Hematopoietic multipotent progenitor cell treated with erythropoietin and hydrocortisone succinate and interleukin-3 and kit ligand, for 6 days (in vitro differentiated cells): ENCODE results near the gene ECI1.

Experiments used
- DNase-seq: peaks from one replicate; pipeline ENCODE4 v3.0.0-alpha.2; 2015

Gene ECI1

DNA sequence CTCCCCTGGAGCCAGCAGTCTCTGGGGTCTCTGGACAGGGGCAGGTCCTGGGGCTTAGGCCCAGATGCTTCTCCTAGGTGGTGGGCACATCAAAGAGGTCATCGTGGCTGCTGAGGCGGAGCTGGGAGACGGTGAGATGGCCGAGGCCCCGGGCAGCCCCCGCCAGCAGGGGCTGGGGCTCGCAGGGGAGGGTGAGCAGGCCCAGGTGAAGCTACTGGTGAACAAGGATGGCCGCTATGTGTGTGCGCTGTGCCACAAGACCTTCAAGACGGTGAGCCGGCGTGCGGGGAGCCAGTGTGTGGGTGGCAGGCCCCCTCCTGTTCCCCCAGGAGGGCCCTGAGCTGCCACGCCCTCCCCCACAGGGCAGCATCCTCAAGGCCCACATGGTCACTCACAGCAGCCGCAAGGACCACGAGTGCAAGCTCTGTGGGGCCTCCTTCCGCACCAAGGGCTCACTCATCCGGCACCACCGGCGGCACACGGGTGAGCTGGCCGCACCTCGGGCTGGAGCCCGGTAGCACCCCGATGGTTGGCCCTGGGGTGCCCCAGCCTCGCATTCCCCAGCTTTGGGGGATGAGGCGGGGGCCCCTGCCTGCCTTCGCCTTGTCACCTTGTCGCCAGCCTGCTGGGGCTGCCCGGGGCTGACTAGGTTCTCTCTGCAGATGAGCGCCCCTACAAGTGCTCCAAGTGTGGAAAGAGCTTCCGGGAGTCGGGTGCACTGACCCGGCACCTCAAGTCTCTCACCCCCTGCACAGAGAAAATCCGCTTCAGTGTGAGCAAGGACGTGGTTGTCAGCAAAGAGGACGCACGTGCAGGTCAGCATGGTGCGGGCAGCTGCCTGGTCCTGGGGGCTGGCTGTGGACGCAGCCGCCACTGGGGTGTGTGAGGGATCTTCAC lies 19.0 kb downstream of the ECI1 start:
- DNase-seq: no peak

GRCh38 chr16:2231016-2231931 lies 20.1 kb downstream of the ECI1 start:
- no peak for DNase-seq

GRCh38 chr16:2230376-2230775 lies 21.0 kb downstream of the ECI1 start:
- DNase-seq: no peak

DNA sequence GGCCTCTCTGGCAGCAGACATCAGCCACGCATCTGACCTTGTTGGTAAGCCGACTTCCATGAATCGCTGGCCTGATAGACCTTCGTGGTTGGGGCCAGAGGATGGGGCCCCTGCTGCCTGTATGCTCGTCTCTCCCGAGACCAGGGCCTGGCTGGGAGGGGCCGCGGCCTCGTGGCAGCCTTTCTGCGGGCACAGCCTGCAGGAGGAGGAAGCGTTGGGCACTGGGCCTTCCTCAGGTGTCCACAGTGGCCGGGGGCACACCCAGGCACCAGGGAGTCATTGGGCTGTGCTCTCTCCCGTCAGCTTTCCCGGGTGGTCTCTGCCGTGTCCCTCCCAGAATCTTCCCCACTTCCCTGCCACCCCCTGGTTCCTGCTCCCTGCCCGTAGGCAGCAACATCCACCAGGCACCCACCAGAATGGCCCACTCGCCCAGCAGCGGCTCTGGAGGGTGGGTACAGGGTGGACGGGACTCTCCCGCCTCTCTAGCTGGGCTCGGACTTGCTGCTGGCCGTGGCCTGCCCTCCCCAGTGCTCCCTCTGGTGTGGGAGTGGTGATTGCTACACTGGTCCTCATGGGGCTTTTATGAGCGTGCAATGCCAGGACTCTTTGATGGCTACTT lies 21.6 kb downstream of the ECI1 start:
- no peak for DNase-seq

- DNase-seq: no peak
Observed at GRCh38 chr16:2229091-2229490, 22.3 kb downstream of the ECI1 start.

DNA sequence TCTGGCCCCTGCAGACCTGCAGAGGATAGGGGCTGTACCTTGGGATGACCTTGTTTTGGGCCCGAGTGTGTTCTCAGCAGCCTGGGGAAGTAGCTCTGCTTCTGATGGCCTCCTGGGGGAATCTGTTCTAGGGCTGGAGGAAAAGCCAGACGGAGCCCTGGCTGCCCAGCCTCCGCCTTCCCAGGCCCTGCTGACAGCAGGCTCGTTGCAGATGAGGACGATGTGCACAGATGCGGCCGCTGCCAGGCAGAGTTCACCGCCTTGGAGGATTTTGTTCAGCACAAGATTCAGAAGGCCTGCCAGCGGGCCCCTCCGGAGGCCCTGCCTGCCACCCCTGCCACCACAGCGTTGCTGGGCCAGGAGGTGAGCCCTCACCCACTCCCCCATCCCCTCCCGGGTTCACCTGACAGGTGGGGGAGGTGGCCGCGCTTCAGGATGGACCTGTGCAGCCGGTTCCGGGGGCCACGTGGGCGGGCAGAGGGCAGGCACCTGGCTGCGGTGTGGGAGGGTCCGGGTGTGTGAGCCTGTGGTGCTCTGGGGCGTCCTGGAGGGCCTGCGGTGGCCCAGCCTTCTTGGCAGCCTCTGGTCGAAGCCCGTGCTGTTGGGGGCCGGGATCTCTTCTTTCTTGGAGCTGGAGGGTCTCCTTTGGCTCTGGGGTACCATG lies 23.1 kb downstream of the ECI1 start:
- no peak for DNase-seq

DNA sequence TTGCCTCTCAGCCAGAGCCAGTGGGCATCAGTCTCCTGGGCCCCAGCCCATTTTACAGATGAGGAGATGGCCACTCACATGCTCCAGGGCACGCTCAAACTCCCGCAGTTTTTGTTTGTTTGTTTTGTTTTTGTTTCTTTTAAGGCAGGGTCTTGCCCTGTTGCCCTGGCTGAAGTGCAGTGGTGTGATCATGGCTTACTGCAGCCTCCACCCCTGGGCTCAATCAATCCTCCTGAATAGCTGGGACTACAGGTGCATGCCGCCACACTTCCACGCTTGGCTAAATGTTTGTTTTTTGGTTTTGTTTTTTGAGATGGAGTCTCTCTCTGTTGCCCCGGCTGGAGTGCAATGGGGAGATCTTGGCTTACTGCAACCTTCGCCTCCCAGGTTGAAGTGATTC lies 24.5 kb downstream of the ECI1 start:
- DNase-seq: no peak

DNA sequence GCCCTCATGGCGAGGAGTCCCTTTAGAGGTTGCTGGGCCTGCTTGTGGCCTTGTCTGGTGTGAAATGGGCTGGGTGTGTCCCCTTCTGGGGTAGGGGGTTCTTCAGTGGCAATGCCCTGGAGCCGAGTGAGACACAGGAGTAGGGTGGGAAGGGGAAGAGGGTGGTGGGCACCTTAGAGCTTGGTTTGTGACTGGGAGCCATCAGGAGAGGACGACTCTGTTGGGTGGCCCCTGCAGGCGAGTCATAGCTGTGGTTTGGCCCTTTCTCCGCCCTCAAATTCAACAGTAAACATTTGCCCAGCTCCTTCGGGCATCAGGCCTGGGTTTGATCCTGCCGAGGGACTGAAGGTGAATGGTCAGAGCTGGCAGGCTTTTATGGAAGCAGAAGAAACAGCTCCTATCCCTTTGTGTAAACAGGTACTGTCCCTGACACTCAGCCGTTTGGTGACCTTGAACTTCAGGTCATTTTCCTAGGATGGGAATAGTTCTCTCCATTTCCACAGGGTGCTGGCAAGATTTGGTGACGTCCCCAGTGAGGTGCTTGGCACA lies 25.1 kb downstream of the ECI1 start:
- peak; percentile 51 for DNase-seq

DNA sequence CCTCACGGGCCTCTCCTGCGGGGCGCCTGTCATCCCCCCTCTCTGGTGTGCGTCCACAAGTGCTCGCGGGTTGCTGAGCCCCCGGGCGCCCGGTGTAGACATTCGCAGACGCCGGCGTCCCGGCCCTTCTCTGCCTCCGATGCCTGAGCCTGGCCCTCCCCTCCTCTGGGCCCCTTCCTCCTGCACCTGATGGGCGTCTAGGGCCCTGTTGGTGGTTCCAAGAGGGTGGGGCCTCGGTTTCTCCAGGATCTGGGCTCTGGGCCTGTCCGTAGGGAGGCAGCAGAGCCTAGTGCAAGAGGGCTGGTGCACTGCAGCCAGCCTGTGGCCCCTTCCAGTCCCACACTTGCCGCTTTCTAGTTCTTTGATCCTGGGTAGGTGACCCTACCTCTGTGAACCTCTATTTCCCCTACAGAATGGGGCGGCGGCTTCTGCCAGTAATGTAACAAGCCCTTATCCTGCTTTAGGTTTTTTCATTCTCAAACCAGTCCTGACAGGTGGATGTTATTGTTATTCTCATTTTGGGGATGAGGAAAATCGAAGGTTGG lies 27.4 kb downstream of the ECI1 start:
- peak; percentile 75 for DNase-seq

DNA sequence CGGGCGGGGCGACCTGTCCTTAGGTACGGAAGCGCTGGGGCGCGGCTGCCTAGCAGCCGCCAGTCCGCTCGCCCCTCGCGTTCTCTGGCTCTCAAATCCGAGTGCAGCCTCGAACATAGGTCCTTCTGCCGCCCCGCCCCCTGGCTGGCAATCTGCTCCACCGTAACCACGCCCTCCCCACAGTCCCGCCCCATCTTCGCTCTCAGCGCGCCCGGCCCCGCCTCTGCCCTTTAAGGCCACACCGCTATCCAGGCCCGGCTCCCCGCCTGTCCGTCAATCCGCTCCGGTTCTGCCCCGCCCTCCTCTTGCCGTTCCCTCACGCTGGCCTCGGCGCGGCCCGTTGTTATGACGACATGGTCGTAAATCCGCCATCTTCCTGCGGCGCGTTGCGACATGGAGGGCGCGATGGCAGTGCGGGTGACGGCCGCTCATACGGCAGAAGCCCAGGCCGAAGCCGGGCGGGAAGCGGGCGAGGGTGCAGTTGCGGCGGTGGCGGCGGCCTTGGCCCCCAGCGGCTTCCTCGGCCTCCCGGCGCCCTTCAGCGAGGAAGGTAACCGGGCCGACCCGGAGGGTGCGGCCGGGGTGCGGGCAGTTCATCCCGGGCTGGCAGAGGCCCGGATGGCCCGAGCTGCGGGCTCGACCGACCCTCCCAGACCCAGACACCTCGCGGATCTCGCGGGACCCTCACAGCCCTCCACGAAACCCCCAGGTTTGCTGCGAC lies 28.0 kb downstream of the ECI1 start, which contains the start of gene E4F1:
TSS of gene E4F1 (plus strand) at position 371 of the 721 bp plus-strand sequence. CDS start at position 394, 23 bp downstream.
- DNase-seq: peak; percentile 100

- DNase-seq: no peak
Observed at GRCh38 chr16:2216330-2216729, 35.1 kb downstream of the ECI1 start.

DNA sequence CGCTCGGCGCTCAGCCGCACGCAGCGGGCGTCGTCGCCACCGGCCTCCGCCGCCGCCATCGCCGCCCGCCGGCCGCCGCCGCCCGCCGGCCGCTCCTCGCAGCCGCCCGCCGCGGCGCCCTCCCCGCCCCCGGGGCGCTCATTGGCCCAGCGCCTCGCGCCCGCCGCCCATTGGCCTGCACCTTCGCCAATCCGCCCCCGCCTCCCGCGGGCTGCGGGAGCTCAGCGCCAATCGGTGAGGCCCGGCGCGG lies 36.7 kb downstream of the ECI1 start, which contains the start of gene PGP:
TSS of gene PGP (minus strand) at position 122 of the 250 bp plus-strand sequence. CDS start at position 59, 63 bp downstream.
- no peak for DNase-seq

- no peak for DNase-seq
Observed at GRCh38 chr16:2213817-2214718, 37.3 kb downstream of the ECI1 start.

DNA sequence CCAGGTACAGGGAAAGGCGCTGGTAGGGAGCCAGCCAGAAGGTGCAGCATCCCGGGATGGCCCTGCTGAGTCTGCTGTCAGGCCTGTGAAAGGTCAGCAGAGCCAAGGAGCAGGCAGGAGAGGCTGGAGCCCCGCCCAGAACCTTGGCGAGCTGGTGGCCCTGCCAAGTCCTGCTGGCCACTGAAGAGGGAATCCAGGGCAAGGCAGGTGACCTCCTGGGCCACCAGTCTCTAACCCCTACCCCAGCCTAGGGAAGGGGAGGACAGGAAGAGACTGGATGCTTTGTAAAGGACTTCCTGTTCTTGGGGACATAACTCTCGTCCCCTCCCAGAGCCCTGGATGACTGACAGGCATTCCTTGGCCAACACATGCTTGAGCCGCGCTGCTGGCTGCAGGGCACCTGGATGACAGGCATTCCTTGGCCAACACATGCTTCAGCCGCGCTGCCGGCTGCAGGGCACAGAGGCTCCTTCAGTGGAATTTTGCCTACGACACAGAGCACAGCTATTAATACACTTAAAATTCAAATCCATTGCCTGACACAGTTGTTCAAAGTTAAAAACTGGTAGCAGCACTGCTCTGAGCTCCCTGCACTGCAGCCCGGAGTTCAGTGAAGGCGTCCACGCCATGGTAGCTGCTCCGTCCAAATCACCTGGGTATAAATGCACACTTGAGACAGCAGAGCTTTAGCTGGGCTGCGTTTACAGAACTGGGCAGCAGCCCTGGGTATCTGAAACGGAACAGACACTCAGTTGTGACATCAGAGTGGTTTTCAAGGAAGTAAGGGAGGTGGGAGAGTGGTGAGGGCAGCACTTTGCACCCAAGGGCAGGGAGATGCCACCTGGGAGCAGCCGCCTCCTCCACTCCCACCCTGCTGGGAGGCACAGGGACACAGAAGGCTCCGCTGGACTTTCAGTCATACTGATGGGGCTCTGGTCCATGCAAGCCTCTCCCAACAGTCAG lies 38.7 kb downstream of the ECI1 start:
- peak; percentile 33 for DNase-seq

DNA sequence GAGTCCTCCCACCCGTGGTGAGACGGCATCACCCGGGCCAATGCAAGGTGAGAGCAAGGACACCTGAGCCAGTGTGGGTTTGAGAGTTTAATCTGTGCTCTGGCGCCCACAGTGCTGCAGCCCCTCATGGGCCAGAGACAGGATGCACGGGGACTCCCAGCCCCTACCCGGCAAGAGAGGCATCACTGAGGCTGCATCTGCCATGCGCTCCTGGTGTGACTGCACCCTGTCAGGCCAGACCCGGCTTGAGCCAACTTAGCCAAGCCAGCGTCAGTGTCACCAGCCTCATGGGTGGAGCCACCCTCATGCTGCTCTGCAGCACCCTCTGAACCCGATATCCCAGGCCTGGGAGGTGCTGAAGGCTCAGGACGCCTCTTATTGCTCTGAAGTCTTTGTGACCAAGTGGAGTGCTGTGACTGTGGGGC lies 39.5 kb downstream of the ECI1 start:
- no peak for DNase-seq

- no peak for DNase-seq
Observed at GRCh38 chr16:2210386-2211365, 40.7 kb downstream of the ECI1 start, which contains the start of gene BRICD5. BRICD5 (minus strand) TSS chr16:2210863; CDS start chr16:2210833, 30 bp downstream.

- no peak for DNase-seq
Observed at GRCh38 chr16:2210009-2210332, 41.4 kb downstream of the ECI1 start.
